GM21619 (cell line): ENCODE data around the gene AMHR2.
"Not testable (repeated sequence)": the region's sequence is repeated elsewhere in the genome, so short reads cannot be mapped to it uniquely, and the experiment has no call there.

ENCODE experiments used
- ATAC-seq: cut with Tn5 transposase; IDR thresholded peaks from one replicate; pipeline ENCODE4 v1.9.1; 2021; ENCODE audit not compliant: unreplicated experiment

Gene AMHR2

GRCh38 chr12:53414756-53415417, 8.8 kb upstream of the AMHR2 start:
- no peak for ATAC-seq

- not testable (repeated sequence) for ATAC-seq
Observed at GRCh38 chr12:53415752-53416389, 7.8 kb upstream of the AMHR2 start.

- ATAC-seq = not testable (repeated sequence)
Observed at GRCh38 chr12:53417291-53417816, 6.3 kb upstream of the AMHR2 start.

- no peak for ATAC-seq
Observed at GRCh38 chr12:53418221-53418620, 5.4 kb upstream of the AMHR2 start.

GRCh38 chr12:53419756-53420155, 3.9 kb upstream of the AMHR2 start:
- no peak for ATAC-seq

GRCh38 chr12:53422247-53422646, 1.4 kb upstream of the AMHR2 start:
- not testable (repeated sequence) for ATAC-seq

- no peak for ATAC-seq
Observed at GRCh38 chr12:53424626-53425514, 1.2 kb downstream of the AMHR2 start.

- ATAC-seq = no peak
Observed at GRCh38 chr12:53425515-53426150, 2.0 kb downstream of the AMHR2 start.

- ATAC-seq = no peak
Observed at GRCh38 chr12:53427905-53428594, 4.4 kb downstream of the AMHR2 start.

- no peak for ATAC-seq
Observed at GRCh38 chr12:53428741-53429140, 5.1 kb downstream of the AMHR2 start.

- ATAC-seq = no peak
Observed at GRCh38 chr12:53430116-53430515, 6.5 kb downstream of the AMHR2 start.

GRCh38 chr12:53431187-53431586, 7.5 kb downstream of the AMHR2 start:
- no peak for ATAC-seq

- not testable (repeated sequence) for ATAC-seq
Observed at GRCh38 chr12:53435326-53435725, 11.7 kb downstream of the AMHR2 start.

GRCh38 chr12:53439582-53439981, 15.9 kb downstream of the AMHR2 start:
- ATAC-seq = not testable (repeated sequence)

GRCh38 chr12:53441040-53441833, 17.6 kb downstream of the AMHR2 start, which contains the start of gene PRR13:
Gene PRR13 (plus strand): TSS chr12:53441734. CDS start chr12:53442715, 981 bp downstream.
- ATAC-seq = peak; percentile 99

- ATAC-seq = no peak
Observed at GRCh38 chr12:53443955-53444354, 20.3 kb downstream of the AMHR2 start.

- ATAC-seq = not testable (repeated sequence)
Observed at GRCh38 chr12:53444593-53445325, 21.1 kb downstream of the AMHR2 start.

- no peak for ATAC-seq
Observed at GRCh38 chr12:53450936-53451335, 27.3 kb downstream of the AMHR2 start.

- ATAC-seq = peak; percentile 94
Observed at GRCh38 chr12:53451661-53452158, 28.1 kb downstream of the AMHR2 start, which contains the start of gene PCBP2. Gene PCBP2 (plus strand): TSS chr12:53452102. CDS start chr12:53454801, 2,699 bp downstream.
